ENCODE data around the gene OR2L5. TPM values are rescaled to one million over a fixed set of nuclear protein-coding genes. Genes with fewer than 3 reads are reported as not detected.

The OR2L5 gene, protein sequence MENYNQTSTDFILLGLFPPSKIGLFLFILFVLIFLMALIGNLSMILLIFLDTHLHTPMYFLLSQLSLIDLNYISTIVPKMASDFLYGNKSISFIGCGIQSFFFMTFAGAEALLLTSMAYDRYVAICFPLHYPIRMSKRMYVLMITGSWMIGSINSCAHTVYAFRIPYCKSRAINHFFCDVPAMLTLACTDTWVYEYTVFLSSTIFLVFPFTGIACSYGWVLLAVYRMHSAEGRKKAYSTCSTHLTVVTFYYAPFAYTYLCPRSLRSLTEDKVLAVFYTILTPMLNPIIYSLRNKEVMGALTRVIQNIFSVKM
- not detected in 2 replicates for total RNA-seq (2014; rRNA removed)
- not detected for polyA plus RNA-seq (2012)

DNA sequence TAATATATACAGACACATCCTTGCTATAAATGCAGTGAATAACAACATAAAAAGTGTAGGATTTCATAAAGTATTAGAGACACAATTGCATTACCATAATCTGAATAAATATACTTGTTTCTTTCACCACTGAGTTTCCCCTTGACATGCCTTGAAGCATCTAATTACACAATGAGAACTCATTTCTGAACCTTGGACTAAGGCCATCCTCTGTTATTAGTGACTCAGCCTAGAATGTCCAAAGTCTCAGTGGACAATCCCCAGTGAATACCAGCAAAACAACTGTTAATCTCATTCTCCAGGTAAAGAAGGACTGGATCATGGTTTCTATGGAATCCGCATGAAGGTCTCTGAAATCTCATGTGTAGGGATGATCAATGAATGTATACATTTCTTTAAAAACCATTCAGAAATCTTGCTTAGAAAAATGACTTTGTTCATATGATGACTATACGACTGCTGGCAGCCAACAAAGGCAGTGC is at the start of gene OR2L5:
Gene OR2L5 (plus strand): TSS at position 432 of the 482 bp plus-strand sequence. CDS start 8,288 bp downstream, outside the sequence.
- no peak for DNase-seq (ENCODE audit: low read depth)

DNA sequence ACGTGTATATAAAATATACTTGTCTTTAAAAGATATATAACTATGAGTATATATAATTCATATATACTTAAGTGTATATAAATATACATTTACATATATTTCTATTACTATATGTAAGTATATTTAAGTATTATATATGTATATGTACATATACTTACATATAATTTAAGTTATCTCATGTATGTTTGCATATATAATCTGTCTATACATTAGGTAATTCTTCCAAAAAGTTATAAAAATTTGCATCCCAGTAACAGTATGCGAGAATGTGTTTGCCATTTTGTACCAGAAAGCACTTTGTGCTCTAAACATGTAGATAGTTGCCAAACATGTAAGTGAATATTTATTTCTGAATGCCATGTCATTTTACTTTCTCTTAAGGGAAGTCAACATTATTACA is 48.5 kb upstream of the OR2L5 start, which contains the start of gene OR2AK2:
Gene OR2AK2 (plus strand): TSS at position 301 of the 400 bp plus-strand sequence. CDS start 144 bp downstream, outside the sequence.
- DNase-seq (ENCODE audit: low read depth) = no peak

DNA sequence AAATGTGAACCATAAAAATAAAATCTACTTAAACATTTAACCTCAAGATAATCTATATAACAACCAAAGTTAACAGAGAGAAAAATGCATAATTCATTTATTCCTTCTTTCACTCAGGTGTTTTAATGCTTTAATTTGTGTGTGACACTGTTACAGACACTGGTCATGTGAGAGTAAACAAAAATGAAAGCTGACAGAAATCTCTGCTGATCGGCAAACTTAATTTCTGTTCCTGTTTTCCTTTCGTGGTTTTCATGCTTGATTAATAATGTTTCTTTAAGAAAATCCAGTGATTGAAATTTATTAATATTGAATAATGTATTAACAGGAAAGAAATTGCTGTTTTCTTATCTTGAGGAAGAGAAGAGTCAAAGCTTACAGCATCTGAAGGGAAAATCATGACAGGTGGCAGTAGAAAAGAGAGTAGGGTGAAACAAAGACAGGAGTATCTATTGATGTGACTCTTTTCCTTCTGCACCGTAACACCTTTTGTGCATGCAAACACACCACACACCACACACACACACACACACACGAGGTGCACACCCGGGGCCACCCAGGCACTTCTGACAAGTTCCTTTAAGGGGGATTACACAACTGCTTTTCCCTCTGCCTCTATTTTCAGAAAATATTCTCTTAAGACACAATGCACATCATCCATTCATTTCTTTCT is 46.8 kb upstream of the OR2L5 start:
- no peak for DNase-seq (ENCODE audit: low read depth)

- DNase-seq (ENCODE audit: low read depth) = no peak
Observed at GRCh38 chr1:247992986-247993385, 20.5 kb upstream of the OR2L5 start.

DNA sequence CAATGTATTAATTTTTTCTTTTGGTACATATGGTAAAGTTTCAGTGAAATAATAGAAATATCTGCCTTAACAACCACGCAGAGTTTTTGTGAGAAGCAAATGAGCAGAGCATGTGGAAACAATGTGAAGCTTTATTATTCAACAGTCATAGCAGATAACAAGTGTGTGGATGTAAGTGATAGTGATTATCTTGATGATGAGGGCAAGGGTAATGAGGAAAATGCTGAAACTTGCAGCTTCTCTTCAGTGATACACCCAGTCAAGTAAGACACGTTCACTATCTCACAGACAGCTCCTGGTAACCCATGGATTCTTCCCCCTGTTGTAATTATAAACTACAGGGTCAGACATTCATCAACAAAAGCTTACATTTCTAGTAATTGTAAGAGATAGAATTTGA is 14.6 kb upstream of the OR2L5 start:
- DNase-seq (ENCODE audit: low read depth) = no peak

DNA sequence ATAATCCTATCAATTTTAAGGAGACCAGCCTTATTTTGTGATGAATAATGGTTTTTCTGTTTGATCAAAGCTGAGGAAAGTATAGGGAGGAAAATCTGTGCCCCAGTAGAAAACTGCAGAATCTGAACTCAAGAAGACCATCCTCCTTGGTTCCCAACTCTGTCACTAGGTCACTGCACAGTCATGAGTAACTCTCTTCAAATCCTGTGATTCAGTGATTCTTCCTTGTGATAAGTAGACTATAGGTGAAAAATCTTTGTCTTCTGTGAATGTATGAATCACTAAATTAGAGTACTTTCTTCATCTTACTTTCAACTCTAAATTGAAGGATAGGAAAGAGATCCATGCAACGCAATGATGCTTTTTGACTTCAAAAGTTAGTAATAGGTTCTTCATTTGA is 13.3 kb upstream of the OR2L5 start:
- DNase-seq (ENCODE audit: low read depth) = no peak

GRCh38 chr1:248007778-248008177 is 5.7 kb upstream of the OR2L5 start:
- no peak for DNase-seq (ENCODE audit: low read depth)

GRCh38 chr1:248009681-248010080 is 3.8 kb upstream of the OR2L5 start:
- DNase-seq (ENCODE audit: low read depth) = no peak

DNA sequence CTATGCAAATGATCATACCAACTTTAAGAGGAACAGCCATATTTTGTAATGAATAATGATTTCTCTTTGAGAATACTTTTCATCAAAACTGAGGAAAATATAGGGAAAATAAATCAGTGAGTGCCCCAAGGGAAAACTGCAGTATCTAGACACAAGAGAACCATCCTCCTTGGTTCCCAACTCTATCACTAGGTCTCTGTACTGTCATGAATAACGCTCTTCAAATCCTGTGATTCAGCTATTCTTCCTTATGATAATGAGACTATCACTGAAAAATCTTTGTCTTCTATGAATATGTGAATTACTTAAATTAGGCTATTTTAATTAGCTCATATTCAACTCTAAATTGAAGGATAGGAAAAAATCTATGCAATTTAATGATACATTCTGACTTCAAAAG is 2.3 kb downstream of the OR2L5 start:
- DNase-seq (ENCODE audit: low read depth) = no peak

GRCh38 chr1:248029770-248030169 is 16.3 kb downstream of the OR2L5 start, which contains the start of gene OR2L2:
OR2L2 (plus strand) TSS chr1:248030070; CDS start chr1:248038268, 8,198 bp downstream.
- DNase-seq (ENCODE audit: low read depth) = no peak

GRCh38 chr1:248045209-248045608 is 31.7 kb downstream of the OR2L5 start:
- no peak for DNase-seq (ENCODE audit: low read depth)

DNA sequence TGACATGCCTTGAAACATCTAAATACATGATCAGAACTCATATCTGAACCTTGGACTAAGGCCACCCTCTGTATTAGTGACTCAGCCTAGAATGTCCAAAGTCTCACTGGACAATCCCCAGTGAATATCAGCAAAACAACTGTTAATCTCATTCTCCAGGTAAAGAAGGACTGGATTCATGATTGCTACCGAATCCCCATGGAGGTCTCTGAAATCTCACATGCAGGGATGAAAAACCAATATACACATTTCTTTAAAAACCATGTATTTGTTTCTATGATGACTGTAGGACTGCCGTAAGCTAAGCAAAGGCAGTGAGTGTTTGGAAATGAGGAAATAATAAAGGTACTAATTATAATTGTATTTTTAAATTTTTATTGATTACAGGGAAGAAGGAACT is 33.1 kb downstream of the OR2L5 start, which contains the start of gene OR2L3:
Gene OR2L3 (plus strand): TSS at position 301 of the 400 bp plus-strand sequence. CDS start 13,846 bp downstream, outside the sequence.
- DNase-seq (ENCODE audit: low read depth) = no peak

DNA sequence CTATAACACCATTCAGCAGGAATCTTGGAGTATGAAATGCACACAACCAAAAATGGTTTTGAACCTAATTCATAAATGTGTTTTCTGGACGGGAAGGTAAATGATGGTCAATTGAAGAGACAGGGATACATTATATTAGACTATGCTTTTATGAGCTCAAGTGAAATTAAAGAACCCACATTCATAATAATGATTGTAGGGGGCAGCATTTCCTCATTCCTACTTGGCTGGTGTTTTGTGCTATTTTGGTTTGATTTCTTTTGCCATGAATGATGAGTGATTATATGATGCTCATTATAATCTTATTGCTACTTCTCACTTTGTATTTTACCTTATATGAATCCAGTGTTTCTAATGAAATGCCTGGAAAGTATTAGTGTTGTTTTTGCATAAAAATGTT is 33.5 kb downstream of the OR2L5 start:
- no peak for DNase-seq (ENCODE audit: low read depth)

DNA sequence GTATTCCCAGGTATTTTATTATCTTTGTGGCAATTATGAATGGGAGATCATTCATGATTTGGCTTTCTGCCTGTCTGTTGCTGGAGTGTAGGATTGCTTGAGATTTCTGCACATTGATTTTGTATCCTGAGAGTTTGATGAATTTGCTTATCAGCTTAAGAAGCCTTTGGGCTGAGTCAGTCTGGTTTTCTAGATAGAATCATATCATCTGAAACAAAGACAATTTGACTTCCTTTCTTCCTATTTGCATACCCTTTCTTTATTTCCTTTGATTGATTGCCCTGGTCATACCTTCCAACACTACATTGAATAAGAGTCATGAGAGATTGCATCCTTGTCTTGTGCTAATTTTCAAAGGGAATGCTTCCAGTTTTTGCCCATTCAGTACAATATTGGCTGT is 41.2 kb downstream of the OR2L5 start:
- no peak for DNase-seq (ENCODE audit: low read depth)

DNA sequence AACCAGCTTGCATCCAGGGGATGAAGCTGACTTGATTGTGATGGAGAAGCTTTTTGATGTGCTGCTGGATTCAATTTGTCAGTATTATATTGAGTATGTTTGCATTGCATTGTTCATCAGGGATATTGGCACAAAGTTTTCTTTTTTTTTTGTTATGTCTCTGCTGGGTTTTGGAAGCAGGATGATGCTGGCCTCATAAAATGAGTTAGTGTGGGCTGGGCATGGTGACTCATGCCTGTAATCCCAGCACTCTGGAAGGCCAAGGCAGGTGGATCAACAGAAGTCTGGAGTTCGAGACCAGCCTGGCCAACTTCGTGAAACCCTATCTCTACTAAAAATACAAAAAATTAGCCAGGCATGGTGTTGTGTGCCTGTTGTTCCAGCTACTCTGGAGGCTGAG is 41.8 kb downstream of the OR2L5 start:
- DNase-seq (ENCODE audit: low read depth) = no peak

DNA sequence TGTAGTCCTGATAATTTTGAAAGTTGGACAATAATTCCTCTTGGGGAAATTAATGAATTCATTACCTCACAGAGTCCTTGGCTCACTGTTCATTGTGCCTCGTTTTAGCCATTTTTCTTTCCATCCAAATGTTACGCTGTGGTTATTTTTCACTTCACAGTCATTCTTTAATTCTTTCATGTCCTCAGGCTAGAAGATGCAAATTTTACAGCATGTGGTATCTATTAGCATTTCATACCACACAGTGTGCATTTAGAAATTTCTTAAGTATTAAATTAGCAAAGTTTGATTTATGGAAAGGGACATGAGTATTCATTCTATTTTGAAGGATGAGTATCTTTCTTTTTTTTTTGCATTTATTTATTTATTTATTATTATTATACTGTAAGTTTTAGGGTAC is 51.6 kb downstream of the OR2L5 start:
- DNase-seq (ENCODE audit: low read depth) = no peak

- DNase-seq (ENCODE audit: low read depth) = no peak
Observed at GRCh38 chr1:248065604-248066003, 52.1 kb downstream of the OR2L5 start.

Other genes with a start within 250 kb of the OR2L5 start
- gene OR14A16, start 189.5 kb upstream of the OR2L5 start, total RNA-seq (2014; rRNA removed) = not detected in 2 replicates
- not detected in 2 replicates for gene OR11L1, start 171.8 kb upstream of the OR2L5 start, total RNA-seq (2014; rRNA removed)
- not detected in 2 replicates for gene TRIM58, start 156.5 kb upstream of the OR2L5 start, total RNA-seq (2014; rRNA removed)
- not detected in 2 replicates for gene OR2W3, start 118.1 kb upstream of the OR2L5 start, total RNA-seq (2014; rRNA removed)
- gene OR2T8, start 93.4 kb upstream of the OR2L5 start, total RNA-seq (2014; rRNA removed) = not detected in 2 replicates
- not detected in 2 replicates for gene OR2AJ1, start 88.8 kb upstream of the OR2L5 start, total RNA-seq (2014; rRNA removed)
- not detected in 2 replicates for gene OR2L8, start 64.8 kb upstream of the OR2L5 start, total RNA-seq (2014; rRNA removed)
- gene OR2AK2, start 48.4 kb upstream of the OR2L5 start, total RNA-seq (2014; rRNA removed) = not detected in 2 replicates
- not detected in 2 replicates for gene OR2L2, start 16.4 kb downstream of the OR2L5 start, total RNA-seq (2014; rRNA removed)
- gene OR2L3, start 33.2 kb downstream of the OR2L5 start, total RNA-seq (2014; rRNA removed) = not detected in 2 replicates
- not detected in 2 replicates for gene OR2L13, start 81.5 kb downstream of the OR2L5 start, total RNA-seq (2014; rRNA removed)
- gene OR2M5, start 131.5 kb downstream of the OR2L5 start, total RNA-seq (2014; rRNA removed) = not detected in 2 replicates
- gene OR2M2, start 161.2 kb downstream of the OR2L5 start, total RNA-seq (2014; rRNA removed) = not detected in 2 replicates
- not detected in 2 replicates for gene OR2M3, start 183.6 kb downstream of the OR2L5 start, total RNA-seq (2014; rRNA removed)
- not detected in 2 replicates for gene OR2M4, start 217.8 kb downstream of the OR2L5 start, total RNA-seq (2014; rRNA removed)

All from LHCN-M2 (cell line).